Body of pancreas (tissue), 4 donors: ENCODE measurements around the gene KIF3A. TPM values are rescaled to one million over a fixed set of nuclear protein-coding genes. Genes with fewer than 3 reads are reported as not detected.

Source experiments
- ATAC-seq: fragments of 150-250 bp; one replicate; pipeline ENCODE4 v1.9.1; 2016
- DNase-seq, 4 donors: peaks; one replicate each; pipeline ENCODE4 v3.0.0-alpha.2; 2019
- H3K27ac ChIP-seq, 4 donors: fragments of 200-600 bp; sonication (generic); 1 replicate in 3 of 4; 2 replicates in 1 of 4; pipeline versions ENCODE4 v1.5.1 to v1.6.1; 2016 to 2019; ENCODE audit warnings: mild to moderate bottlenecking in 1 of 4, mixed read lengths in 1 of 4, moderate library complexity in 1 of 4
- H3K27me3 ChIP-seq, 2 donors: fragments of 200-600 bp; sonication (generic); one replicate each; pipeline ENCODE4 v1.6.0; 2016; ENCODE audit warnings: mild to moderate bottlenecking in 1 of 2
- H3K36me3 ChIP-seq, 2 donors: fragments of 200-600 bp; sonication (generic); replicated peaks in 1 of 2; 2 replicates each; pipeline ENCODE4 v1.5.1; 2016; ENCODE audit warnings: low read depth in 2 of 2; ENCODE audit not compliant: insufficient read depth in 1 of 2
- H3K4me1 ChIP-seq: fragments of 200-600 bp; sonication (generic); one replicate; pipeline ENCODE4 v1.6.0; 2016
- H3K4me3 ChIP-seq, 2 donors: fragments of 200-600 bp; sonication (generic); 1 replicate in 1 of 2; 2 replicates in 1 of 2; pipeline ENCODE4 v1.5.1; 2016 to 2019
- H3K9me3 ChIP-seq, 3 donors: fragments of 200-600 bp; sonication (generic); 1 replicate in 2 of 3; 2 replicates in 1 of 3; pipeline ENCODE4 v1.5.1; 2016
- POLR2A ChIP-seq, 3 donors: fragments of 450-650 bp; IDR thresholded peaks; one replicate each; pipeline ENCODE4 v1.6.1; 2016; ENCODE audit warnings: antibody characterized with exemption in 3 of 3, mild to moderate bottlenecking in 2 of 3
- WGBS, 2 donors: methylation state at CpG; one replicate each; pipeline ENCODE4 v1.1.5; 2017; 5-methylcytosine and 5-hydroxymethylcytosine counted together
- intact Hi-C: fragments of 100-400 bp; cut with DNase I; formaldehyde crosslinking; loops from one replicate; pipeline ENCODE4 v1.15.1; 2023
- total RNA-seq, 2 donors: library from RNA; depleted of rRNA; stranded (reverse); fragments of >200 nt; gene quantifications; one replicate each; pipeline ENCODE4 v1.1.0, GENCODE V29; 2016
- TF ChIP-seq, protein P1 (sequence below), 7 experiments: fragments of 450-650 bp in 4 of 7; fragments of 200-600 bp in 3 of 7; sonication (generic) in 3 of 7; IDR thresholded peaks; one replicate each; pipeline ENCODE4 v1.5.1; 2016 to 2019; ENCODE audit warnings: antibody characterized with exemption in 7 of 7

Gene KIF3A
- total RNA-seq, 2 donors from 2014 or later, result 5.9 to 8.8 TPM

DNA sequence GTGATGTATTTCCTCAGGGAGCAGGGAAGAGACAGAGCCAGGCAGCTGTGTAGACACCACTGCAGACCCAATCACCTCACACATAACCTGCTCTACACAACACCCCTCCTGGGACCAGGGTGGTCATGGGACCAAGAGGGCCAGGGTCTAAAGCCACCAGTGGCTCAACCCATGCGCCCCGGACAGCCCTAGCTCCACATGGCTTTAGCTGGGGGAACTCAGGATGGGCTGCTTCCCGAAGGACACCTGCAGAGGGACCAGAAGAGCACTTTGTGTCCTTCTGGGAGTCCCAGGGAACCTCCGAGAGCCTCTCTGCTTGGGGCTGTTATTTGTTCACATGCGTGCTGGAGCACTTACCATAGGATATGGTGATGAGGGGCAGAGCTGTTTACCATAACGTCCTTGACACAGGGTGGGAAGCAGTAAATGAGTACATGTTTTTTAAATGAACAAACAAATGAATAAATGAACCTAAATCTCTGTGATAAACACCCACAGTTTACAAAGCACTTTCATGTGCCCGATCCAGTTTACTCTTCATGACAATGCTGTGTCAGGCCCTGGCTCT is 27.4 kb upstream of the KIF3A start:
- no peak overlapping the region for H3K4me3 ChIP-seq
- no peak overlapping the region for H3K27ac ChIP-seq
- no peak for ATAC-seq
- peaks cover 7% of the 10 kb centered on the region for H3K4me1 ChIP-seq
- DNase-seq, result no peak
- peaks cover 0 to 21% of the 10 kb centered on the region in 2 donors for H3K36me3 ChIP-seq
- intact Hi-C loops, result no loop called here
- H3K27me3 ChIP-seq, result no peaks in the 10 kb centered on the region
- H3K9me3 ChIP-seq, result no peaks in the 10 kb centered on the region
- WGBS, 2 donors, result 92 to 95% methylated on average over 7 of the region's 7 CpGs
- TF ChIP-seq POLR2A (IDR thresholded peaks at IDR 0.05), result no peak
- TF ChIP-seq, protein P1, sequence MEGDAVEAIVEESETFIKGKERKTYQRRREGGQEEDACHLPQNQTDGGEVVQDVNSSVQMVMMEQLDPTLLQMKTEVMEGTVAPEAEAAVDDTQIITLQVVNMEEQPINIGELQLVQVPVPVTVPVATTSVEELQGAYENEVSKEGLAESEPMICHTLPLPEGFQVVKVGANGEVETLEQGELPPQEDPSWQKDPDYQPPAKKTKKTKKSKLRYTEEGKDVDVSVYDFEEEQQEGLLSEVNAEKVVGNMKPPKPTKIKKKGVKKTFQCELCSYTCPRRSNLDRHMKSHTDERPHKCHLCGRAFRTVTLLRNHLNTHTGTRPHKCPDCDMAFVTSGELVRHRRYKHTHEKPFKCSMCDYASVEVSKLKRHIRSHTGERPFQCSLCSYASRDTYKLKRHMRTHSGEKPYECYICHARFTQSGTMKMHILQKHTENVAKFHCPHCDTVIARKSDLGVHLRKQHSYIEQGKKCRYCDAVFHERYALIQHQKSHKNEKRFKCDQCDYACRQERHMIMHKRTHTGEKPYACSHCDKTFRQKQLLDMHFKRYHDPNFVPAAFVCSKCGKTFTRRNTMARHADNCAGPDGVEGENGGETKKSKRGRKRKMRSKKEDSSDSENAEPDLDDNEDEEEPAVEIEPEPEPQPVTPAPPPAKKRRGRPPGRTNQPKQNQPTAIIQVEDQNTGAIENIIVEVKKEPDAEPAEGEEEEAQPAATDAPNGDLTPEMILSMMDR (IDR thresholded peaks at IDR 0.05), result no peak

DNA sequence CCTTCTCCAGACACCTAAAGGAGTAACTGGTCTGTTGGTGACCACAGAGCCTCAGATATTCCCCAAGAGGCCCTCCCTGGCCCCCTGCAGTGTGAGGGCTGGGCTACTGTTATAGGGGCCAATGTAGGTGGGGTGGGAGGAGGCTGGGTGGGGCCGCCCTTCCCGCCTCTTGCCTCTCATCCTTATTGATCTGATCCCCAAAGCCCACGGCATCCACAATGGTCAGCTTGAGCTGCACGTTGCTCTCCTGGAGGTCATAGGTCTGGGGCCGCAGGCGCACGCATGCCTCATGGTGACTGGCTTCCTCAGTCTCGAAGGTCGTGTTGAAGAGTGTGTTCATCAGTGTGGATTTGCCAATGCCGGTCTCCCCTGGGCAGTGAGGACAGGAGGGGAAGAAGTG is 26.7 kb upstream of the KIF3A start:
- peaks cover 7% of the 10 kb centered on the region for H3K4me1 ChIP-seq
- no peak overlapping the region for H3K27ac ChIP-seq
- H3K36me3 ChIP-seq, result peaks cover 0 to 21% of the 10 kb centered on the region in 2 donors
- H3K9me3 ChIP-seq, result no peaks in the 10 kb centered on the region
- WGBS, 2 donors, result 94 to 98% methylated on average over 7 to 10 of the region's 10 CpGs
- intact Hi-C loops, result no loop called here
- no peak for ATAC-seq
- no peak for DNase-seq
- no peak overlapping the region for H3K4me3 ChIP-seq
- TF ChIP-seq, protein P1 (IDR thresholded peaks at IDR 0.05), result no peak
- TF ChIP-seq POLR2A (IDR thresholded peaks at IDR 0.05), result no peak
- H3K27me3 ChIP-seq, result no peaks in the 10 kb centered on the region

DNA sequence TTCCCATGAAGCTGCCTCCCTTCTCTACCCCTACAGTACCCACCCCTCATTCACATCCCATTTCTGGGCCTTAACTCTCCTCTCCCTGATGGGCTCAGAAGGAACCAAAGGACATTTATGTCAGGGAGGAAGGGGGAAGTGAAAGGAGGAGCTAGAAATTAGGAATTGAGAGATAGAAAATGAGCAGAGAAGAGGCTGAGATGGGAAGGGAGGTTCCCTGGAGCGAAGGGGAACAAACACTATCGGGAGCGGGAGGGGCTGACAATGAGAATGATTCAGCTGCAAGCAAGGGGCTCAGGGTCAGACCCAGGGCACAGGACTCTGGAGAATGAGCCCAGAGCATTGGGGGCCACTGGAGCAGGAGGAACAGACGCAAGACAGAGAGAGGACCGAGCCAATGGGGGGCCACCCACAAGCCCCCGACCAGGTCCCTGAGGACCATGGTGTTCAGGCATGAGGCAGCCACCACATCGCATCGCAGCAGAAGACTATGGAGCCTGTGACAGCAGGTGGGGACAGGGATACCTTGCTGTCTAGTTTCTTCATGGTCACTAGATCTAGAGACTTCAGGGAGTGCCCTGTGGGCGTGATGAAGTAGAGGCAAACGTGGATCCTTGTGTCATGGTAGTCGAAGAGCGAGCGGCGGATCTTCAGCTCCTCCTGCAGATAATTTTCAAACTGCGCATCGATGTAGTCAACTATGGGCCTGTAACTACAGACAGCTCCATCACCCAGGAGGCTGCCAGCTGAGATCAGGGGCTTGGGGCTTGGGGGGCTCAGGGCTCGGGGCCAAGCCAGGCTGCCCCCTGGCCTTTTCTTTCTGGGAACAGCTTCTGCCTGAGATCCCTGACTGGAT is 26.1 kb upstream of the KIF3A start:
- Histone ChIP-seq H3K4me3 (no peak overlapping the region), H3K9me3 (no peaks in the 10 kb centered on the region), H3K27me3 (no peaks in the 10 kb centered on the region), H3K27ac (no peak overlapping the region), H3K4me1 (peaks cover 7% of the 10 kb centered on the region), H3K36me3 (peaks cover 0 to 23% of the 10 kb centered on the region in 2 donors)
- DNase-seq (no peak), ATAC-seq (no peak)
- 91 to 95% methylated on average over 17 of the region's 17 CpGs for WGBS, 2 donors
- intact Hi-C loops, result no loop called here
- TF ChIP-seq, protein P1 (IDR thresholded peaks at IDR 0.05), result no peak
- no peak for TF ChIP-seq POLR2A (IDR thresholded peaks at IDR 0.05)

DNA sequence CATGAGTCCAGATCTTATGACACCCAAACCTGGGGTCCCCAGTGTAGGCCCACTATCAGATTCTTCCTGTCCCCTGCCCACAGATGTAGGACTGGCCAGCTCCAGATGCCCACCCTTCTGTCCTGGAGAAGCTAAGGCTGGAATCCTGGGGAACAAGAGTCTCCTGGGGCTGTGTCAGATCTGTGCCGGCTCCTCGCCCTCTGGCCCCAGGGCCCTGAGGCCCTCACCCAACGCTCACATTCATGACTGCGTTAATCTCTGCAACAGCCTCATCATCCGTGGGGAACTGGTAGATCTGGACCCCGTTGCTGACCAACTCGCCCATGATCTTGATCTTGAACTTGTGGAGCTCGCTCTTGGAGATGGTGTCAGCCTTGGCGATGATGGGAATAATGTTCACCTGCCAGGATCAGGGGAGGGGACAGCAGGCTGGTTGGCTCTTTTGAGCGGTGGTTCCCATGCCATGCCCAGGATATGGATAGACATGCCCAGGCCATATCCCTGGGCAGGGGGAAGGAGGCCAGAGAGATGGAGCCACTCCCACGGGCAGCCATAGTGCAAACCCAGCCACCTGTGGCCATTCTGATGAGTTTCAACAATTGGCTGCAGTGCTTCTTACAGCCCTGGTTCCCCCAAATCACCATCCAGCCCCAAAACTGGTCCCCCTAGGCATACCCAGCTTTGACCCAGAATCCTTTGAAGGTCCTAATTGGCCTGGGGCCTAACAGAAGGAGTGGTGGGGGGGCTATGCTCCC is 25.1 kb upstream of the KIF3A start:
- no peak for ATAC-seq
- intact Hi-C loops, result no loop called here
- 95 to 98% methylated on average over 11 of the region's 11 CpGs for WGBS, 2 donors
- Histone ChIP-seq H3K36me3 (peaks cover 0 to 25% of the 10 kb centered on the region in 2 donors), H3K4me1 (peaks cover 5% of the 10 kb centered on the region), H3K4me3 (no peak overlapping the region), H3K27ac (no peak overlapping the region), H3K9me3 (no peaks in the 10 kb centered on the region), H3K27me3 (no peaks in the 10 kb centered on the region)
- no peak for DNase-seq
- TF ChIP-seq, protein P1 (IDR thresholded peaks at IDR 0.05), result no peak
- TF ChIP-seq POLR2A (IDR thresholded peaks at IDR 0.05), result no peak
